Measurements from ENCODE around the gene SIN3B. TPM values are rescaled to one million over a fixed set of nuclear protein-coding genes. Genes with fewer than 3 reads are reported as not detected.

SIN3B gene
- total and polyA plus RNA-seq, 2 of the 13 experiments (the other 11 are each of a cell fraction or from before 2014, with no cell fraction given), result 12.9 to 25.7 TPM

DNA sequence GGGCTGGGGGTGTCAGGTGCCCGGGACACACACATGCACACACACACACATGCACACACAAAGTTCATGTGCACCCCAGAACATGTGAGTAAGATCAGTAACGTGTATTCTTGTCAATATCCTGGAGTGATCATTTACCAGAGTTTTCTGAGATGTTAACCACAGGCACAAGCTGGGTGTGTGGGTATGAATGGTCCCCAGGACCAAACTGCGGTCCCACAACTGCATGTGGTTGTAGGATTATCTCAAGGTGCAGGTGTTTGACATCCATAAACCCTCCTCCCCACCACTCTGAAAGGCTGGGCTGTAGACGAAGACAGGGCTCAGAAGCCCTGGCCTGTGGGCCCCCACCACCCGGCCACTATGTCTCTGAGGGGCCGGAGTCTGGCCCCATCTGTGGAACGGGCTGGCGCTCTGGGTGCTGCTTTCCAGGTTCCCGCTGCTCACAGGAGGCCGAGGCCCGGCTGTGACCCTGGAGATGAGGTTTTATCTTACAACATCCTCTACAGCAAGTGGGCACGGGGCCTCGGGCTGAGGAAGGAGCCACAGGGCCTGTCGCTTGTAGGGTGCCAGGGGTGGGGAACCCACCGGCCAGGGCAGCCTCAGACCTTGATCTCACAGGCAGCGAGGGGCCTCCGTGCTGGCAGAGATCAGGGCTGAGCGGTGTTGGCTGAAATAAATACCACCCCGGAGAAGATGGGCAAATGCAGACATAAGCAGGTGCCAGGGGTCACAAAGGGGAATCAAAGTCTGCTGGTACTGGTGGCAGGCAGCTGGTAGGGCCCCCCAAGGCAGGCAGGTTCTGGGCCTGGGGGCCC lies 63.9 kb downstream of the SIN3B start (continued):
- TF ChIP-seq, protein P1, sequence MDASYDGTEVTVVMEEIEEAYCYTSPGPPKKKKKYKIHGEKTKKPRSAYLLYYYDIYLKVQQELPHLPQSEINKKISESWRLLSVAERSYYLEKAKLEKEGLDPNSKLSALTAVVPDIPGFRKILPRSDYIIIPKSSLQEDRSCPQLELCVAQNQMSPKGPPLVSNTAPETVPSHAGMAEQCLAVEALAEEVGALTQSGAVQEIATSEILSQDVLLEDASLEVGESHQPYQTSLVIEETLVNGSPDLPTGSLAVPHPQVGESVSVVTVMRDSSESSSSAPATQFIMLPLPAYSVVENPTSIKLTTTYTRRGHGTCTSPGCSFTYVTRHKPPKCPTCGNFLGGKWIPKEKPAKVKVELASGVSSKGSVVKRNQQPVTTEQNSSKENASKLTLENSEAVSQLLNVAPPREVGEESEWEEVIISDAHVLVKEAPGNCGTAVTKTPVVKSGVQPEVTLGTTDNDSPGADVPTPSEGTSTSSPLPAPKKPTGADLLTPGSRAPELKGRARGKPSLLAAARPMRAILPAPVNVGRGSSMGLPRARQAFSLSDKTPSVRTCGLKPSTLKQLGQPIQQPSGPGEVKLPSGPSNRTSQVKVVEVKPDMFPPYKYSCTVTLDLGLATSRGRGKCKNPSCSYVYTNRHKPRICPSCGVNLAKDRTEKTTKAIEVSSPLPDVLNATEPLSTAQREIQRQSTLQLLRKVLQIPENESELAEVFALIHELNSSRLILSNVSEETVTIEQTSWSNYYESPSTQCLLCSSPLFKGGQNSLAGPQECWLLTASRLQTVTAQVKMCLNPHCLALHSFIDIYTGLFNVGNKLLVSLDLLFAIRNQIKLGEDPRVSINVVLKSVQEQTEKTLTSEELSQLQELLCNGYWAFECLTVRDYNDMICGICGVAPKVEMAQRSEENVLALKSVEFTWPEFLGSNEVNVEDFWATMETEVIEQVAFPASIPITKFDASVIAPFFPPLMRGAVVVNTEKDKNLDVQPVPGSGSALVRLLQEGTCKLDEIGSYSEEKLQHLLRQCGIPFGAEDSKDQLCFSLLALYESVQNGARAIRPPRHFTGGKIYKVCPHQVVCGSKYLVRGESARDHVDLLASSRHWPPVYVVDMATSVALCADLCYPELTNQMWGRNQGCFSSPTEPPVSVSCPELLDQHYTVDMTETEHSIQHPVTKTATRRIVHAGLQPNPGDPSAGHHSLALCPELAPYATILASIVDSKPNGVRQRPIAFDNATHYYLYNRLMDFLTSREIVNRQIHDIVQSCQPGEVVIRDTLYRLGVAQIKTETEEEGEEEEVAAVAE (CRISPR knock-in tag; IDR thresholded peaks at IDR 0.05; ENCODE audit: borderline replicate concordance), result no peak
- TF ChIP-seq YEATS2 (CRISPR knock-in tag; IDR thresholded peaks at IDR 0.05; ENCODE audit: borderline replicate concordance), result no peak
- TF ChIP-seq, protein P2, sequence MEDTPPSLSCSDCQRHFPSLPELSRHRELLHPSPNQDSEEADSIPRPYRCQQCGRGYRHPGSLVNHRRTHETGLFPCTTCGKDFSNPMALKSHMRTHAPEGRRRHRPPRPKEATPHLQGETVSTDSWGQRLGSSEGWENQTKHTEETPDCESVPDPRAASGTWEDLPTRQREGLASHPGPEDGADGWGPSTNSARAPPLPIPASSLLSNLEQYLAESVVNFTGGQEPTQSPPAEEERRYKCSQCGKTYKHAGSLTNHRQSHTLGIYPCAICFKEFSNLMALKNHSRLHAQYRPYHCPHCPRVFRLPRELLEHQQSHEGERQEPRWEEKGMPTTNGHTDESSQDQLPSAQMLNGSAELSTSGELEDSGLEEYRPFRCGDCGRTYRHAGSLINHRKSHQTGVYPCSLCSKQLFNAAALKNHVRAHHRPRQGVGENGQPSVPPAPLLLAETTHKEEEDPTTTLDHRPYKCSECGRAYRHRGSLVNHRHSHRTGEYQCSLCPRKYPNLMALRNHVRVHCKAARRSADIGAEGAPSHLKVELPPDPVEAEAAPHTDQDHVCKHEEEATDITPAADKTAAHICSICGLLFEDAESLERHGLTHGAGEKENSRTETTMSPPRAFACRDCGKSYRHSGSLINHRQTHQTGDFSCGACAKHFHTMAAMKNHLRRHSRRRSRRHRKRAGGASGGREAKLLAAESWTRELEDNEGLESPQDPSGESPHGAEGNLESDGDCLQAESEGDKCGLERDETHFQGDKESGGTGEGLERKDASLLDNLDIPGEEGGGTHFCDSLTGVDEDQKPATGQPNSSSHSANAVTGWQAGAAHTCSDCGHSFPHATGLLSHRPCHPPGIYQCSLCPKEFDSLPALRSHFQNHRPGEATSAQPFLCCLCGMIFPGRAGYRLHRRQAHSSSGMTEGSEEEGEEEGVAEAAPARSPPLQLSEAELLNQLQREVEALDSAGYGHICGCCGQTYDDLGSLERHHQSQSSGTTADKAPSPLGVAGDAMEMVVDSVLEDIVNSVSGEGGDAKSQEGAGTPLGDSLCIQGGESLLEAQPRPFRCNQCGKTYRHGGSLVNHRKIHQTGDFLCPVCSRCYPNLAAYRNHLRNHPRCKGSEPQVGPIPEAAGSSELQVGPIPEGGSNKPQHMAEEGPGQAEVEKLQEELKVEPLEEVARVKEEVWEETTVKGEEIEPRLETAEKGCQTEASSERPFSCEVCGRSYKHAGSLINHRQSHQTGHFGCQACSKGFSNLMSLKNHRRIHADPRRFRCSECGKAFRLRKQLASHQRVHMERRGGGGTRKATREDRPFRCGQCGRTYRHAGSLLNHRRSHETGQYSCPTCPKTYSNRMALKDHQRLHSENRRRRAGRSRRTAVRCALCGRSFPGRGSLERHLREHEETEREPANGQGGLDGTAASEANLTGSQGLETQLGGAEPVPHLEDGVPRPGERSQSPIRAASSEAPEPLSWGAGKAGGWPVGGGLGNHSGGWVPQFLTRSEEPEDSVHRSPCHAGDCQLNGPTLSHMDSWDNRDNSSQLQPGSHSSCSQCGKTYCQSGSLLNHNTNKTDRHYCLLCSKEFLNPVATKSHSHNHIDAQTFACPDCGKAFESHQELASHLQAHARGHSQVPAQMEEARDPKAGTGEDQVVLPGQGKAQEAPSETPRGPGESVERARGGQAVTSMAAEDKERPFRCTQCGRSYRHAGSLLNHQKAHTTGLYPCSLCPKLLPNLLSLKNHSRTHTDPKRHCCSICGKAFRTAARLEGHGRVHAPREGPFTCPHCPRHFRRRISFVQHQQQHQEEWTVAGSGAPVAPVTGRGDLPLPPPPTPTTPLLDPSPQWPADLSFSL (CRISPR knock-in tag; IDR thresholded peaks at IDR 0.05), result no peak
- TF ChIP-seq, protein P3, sequence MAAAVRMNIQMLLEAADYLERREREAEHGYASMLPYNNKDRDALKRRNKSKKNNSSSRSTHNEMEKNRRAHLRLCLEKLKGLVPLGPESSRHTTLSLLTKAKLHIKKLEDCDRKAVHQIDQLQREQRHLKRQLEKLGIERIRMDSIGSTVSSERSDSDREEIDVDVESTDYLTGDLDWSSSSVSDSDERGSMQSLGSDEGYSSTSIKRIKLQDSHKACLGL (CRISPR knock-in tag; IDR thresholded peaks at IDR 0.05), result no peak
